ENCODE results near the gene INTS2. TPM values are rescaled to one million over a fixed set of nuclear protein-coding genes. Genes with fewer than 3 reads are reported as not detected.

The INTS2 gene
- total RNA-seq, 1 experiment from 2014 or later = 20.8 TPM

DNA sequence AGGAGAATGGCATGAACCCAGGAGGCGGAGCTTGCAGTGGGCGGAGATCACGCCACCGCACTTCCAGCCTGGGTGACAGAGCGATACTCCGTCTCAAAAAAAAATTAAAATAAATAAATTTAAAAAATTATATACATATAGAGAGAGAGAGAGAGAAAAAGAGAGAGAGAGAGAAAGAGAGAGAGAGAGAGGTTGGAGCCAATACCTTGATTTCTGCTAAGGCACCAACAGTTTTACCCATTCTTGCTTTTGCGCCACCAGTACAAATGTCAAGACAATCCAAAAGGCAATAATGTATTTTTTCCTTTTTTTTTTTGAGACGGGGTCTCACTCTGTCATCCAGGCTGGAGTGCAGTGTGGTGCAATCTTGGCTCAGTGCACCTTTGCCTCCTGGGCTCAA is 81.7 kb downstream of the INTS2 start:
- H3K27me3 Mint-ChIP-seq (ENCODE audit: low read depth) = no peaks in the 10 kb centered on the region
- peaks cover 30 to 60% (median 59%) of the 10 kb centered on the region in 3 experiments for H3K36me3 Mint-ChIP-seq (ENCODE audit: insufficient read depth in 1 of 3, low read depth in 3 of 3)
- no peaks in the 10 kb centered on the region for H3K23me2 ChIP-seq (ENCODE audit: insufficient read length, low read depth, low read length, poor library complexity, severe bottlenecking)

More for the DNA sequence above, 81.7 kb downstream of the INTS2 start:
- H3K4me2 ChIP-seq (ENCODE audit: insufficient read depth, insufficient read length, low read length) = no peak overlapping the region
- no peak overlapping the region for H4K5ac ChIP-seq (ENCODE audit: insufficient read length, low read depth, low read length)
- H2BK5ac ChIP-seq (ENCODE audit: insufficient read length, low read length) = no peak overlapping the region
- no peak overlapping the region for H4K8ac ChIP-seq (replicated peaks; ENCODE audit: insufficient read length, low read depth, low read length)
- no peak overlapping the region for H3T11ph ChIP-seq (ENCODE audit: low read length)
- H4K20me1 ChIP-seq (ENCODE audit: control insufficient read depth, insufficient read depth, insufficient read length) = no peaks in the 10 kb centered on the region
- H3K23ac ChIP-seq (ENCODE audit: insufficient read length, low read depth, low read length) = no peak overlapping the region
- no peak overlapping the region for H3K9ac ChIP-seq (ENCODE audit: extremely low read depth, insufficient read length, low read length)
- no peak overlapping the region for H2AFZ ChIP-seq (ENCODE audit: low read length)
- H3K79me2 ChIP-seq (ENCODE audit: insufficient read depth, low read length) = no peaks in the 10 kb centered on the region
- H2AK5ac ChIP-seq (ENCODE audit: insufficient read length, low read length) = no peak overlapping the region
- H3K27ac ChIP-seq (ENCODE audit: insufficient read length, low read depth, low read length) = no peak overlapping the region
- H3K9me3 ChIP-seq (ENCODE audit: control insufficient read depth, low read depth, low read length) = no peaks in the 10 kb centered on the region
- H3K18ac ChIP-seq (ENCODE audit: insufficient read length, low read depth, low read length) = no peak overlapping the region
- H2BK12ac ChIP-seq (ENCODE audit: insufficient read length, low read depth, low read length) = no peak overlapping the region
- H3K56ac ChIP-seq (ENCODE audit: insufficient read length, low read depth, low read length) = no peak overlapping the region
- H3K9me3 Mint-ChIP-seq = no peaks in the 10 kb centered on the region
- WGBS (ENCODE audit: extremely low coverage, insufficient read length, low lambda C conversion rate) = no CpG with 5 or more reads among the region's 8 CpGs
- H3K27ac Mint-ChIP-seq = no peak overlapping the region
- H3K79me1 ChIP-seq (ENCODE audit: insufficient read depth, low read depth, low read length, poor library complexity, severe bottlenecking) = no peaks in the 10 kb centered on the region
- H3K14ac ChIP-seq (ENCODE audit: insufficient read depth, low read length) = no peak overlapping the region
- H2BK15ac ChIP-seq (ENCODE audit: low read depth, low read length) = no peak overlapping the region
- no peak overlapping the region for H2BK120ac ChIP-seq (ENCODE audit: low read depth, low read length, poor library complexity, severe bottlenecking)
- H3K4me1 Mint-ChIP-seq = no peaks in the 10 kb centered on the region
- H3K4me1 ChIP-seq (ENCODE audit: insufficient read depth, low read length) = no peaks in the 10 kb centered on the region
- H3K27me3 ChIP-seq (ENCODE audit: insufficient read depth, low read length) = no peaks in the 10 kb centered on the region
- TF ChIP-seq, protein P1, sequence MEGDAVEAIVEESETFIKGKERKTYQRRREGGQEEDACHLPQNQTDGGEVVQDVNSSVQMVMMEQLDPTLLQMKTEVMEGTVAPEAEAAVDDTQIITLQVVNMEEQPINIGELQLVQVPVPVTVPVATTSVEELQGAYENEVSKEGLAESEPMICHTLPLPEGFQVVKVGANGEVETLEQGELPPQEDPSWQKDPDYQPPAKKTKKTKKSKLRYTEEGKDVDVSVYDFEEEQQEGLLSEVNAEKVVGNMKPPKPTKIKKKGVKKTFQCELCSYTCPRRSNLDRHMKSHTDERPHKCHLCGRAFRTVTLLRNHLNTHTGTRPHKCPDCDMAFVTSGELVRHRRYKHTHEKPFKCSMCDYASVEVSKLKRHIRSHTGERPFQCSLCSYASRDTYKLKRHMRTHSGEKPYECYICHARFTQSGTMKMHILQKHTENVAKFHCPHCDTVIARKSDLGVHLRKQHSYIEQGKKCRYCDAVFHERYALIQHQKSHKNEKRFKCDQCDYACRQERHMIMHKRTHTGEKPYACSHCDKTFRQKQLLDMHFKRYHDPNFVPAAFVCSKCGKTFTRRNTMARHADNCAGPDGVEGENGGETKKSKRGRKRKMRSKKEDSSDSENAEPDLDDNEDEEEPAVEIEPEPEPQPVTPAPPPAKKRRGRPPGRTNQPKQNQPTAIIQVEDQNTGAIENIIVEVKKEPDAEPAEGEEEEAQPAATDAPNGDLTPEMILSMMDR (conservative IDR thresholded peaks at IDR 0.05) = no peak
- no peak overlapping the region for H3K4me3 Mint-ChIP-seq
- no peak for DNase-seq
- H4K91ac ChIP-seq (ENCODE audit: insufficient read length, low read depth, low read length) = no peak overlapping the region
- no peak overlapping the region for H2BK20ac ChIP-seq (ENCODE audit: low read depth, low read length, poor library complexity, severe bottlenecking)
- H3K4ac ChIP-seq (ENCODE audit: low read depth, low read length) = no peak overlapping the region
